Neural crest cell (in vitro differentiated cells): ENCODE results near the gene CEP104. TPM values are rescaled to one million over a fixed set of nuclear protein-coding genes. Genes with fewer than 3 reads are reported as not detected.

Experiments
- DNase-seq: peaks from one replicate; pipeline ENCODE4 v3.0.0; 2021; ENCODE audit warnings: low read depth, mixed read lengths, low spot score
- H3K27ac Mint-ChIP-seq: one replicate; pipeline ENCODE4 v1.8.0; 2021; ENCODE audit warnings: mild to moderate bottlenecking, mixed read lengths; ENCODE audit not compliant: unreplicated experiment
- H3K27me3 Mint-ChIP-seq: 2 replicates; pipeline ENCODE4 v1.8.0; 2021; ENCODE audit warnings: low read depth, mild to moderate bottlenecking, mixed read lengths
- H3K36me3 Mint-ChIP-seq: 2 replicates; pipeline ENCODE4 v1.8.0; 2021; ENCODE audit warnings: low read depth, mild to moderate bottlenecking, mixed read lengths
- H3K4me1 Mint-ChIP-seq: 2 replicates; pipeline ENCODE4 v1.8.0; 2021; ENCODE audit warnings: mixed read lengths
- H3K4me3 Mint-ChIP-seq: one replicate; pipeline ENCODE4 v1.8.0; 2021; ENCODE audit warnings: mild to moderate bottlenecking, mixed read lengths
- H3K9me3 Mint-ChIP-seq: 2 replicates; pipeline ENCODE4 v1.8.0; 2021; ENCODE audit warnings: mixed read lengths
- total RNA-seq: library from RNA; stranded (reverse); gene quantifications from 2 replicates; pipeline ENCODE4 v1.2.1, GENCODE V29; 2021
- TF ChIP-seq, protein P1 (sequence below): fragments of 200-600 bp; sonication (generic); conservative IDR thresholded peaks from 2 replicates; pipeline ENCODE4 v1.5.0; 2021; ENCODE audit warnings: antibody characterized with exemption, mild to moderate bottlenecking

Gene CEP104
- total RNA-seq, 1 donor from 2014 or later = 36.2 TPM

DNA sequence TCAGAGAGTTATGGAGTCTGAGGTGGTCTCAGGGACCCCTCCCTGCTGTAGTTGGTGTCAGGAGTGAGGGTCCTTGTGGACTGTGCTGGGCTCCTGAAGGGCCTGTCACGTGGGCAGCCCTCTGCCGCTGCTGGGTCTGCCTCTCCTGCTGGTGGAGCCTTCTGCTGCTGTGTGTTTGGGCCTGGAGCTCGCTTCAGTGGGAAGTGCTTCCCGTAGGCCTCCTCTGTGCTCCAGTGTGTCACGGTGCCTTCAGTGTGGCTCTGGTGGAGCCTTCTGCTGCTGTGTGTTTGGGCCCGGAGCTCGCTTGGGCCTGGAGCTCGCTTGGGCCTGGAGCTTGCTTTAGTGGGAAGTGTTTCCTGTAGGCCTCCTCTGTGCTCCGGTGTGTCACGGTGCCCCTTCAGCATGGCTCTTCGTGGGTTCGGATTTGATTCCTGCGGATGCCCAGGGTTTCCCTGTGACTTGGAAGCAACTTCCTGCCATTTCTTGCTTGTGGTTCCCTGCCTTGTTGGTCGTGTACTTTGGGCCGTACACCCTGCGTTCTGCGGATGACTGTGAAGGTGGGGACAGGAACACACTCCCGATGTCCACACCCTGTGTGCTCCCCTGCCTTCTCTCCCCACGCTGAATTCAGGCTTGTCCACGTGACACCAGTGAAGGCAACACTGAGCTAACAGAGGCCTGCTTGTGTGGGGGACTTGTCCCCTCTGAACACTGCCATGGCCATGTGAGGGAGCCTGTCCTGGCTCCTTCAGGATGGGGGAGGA is 23.6 kb upstream of the CEP104 start:
- Mint-ChIP-seq H3K27me3 (no peaks in the 10 kb centered on the region), H3K36me3 (peaks cover 23% of the 10 kb centered on the region), H3K4me3 (no peak overlapping the region), H3K4me1 (no peaks in the 10 kb centered on the region), H3K9me3 (peaks cover 9% of the 10 kb centered on the region), H3K27ac (no peak overlapping the region)
- TF ChIP-seq, protein P1, sequence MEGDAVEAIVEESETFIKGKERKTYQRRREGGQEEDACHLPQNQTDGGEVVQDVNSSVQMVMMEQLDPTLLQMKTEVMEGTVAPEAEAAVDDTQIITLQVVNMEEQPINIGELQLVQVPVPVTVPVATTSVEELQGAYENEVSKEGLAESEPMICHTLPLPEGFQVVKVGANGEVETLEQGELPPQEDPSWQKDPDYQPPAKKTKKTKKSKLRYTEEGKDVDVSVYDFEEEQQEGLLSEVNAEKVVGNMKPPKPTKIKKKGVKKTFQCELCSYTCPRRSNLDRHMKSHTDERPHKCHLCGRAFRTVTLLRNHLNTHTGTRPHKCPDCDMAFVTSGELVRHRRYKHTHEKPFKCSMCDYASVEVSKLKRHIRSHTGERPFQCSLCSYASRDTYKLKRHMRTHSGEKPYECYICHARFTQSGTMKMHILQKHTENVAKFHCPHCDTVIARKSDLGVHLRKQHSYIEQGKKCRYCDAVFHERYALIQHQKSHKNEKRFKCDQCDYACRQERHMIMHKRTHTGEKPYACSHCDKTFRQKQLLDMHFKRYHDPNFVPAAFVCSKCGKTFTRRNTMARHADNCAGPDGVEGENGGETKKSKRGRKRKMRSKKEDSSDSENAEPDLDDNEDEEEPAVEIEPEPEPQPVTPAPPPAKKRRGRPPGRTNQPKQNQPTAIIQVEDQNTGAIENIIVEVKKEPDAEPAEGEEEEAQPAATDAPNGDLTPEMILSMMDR = no peak
- no peak for DNase-seq

DNA sequence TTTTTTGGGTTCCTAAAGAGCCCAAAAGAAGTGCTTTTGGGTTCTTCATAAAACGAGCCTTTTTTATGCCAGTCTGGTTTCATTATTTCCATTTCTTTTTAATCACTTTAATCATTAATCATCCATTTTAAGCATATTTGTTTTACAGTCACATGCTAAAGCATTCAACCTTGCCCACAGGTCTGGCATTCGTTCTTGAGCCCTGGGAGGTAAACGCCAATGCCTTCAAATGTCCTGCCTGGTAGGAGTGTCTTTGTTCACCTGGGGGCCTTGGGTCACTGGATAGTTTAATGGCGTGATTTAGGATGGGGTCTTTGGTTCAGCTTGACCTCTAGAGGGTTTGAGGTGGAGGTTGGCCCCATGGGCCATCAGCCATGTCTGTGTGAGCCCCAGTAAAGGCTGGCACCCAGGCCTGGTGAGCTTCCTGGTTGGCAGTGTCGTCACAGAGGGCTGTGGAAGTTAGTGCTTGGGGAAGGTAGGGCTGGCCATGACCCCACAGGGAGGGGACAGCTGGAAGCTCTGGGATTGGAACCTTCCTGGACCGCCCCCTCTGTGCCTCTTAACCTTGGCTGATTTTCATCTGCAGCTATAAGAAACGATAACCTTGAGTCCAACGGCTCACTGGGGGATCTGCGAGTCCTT is 22.9 kb upstream of the CEP104 start:
- DNase-seq = no peak
- H3K36me3 Mint-ChIP-seq = peaks cover 26% of the 10 kb centered on the region
- H3K27ac Mint-ChIP-seq = no peak overlapping the region
- TF ChIP-seq, protein P1 = no peak
- no peaks in the 10 kb centered on the region for H3K4me1 Mint-ChIP-seq
- H3K27me3 Mint-ChIP-seq = no peaks in the 10 kb centered on the region
- H3K9me3 Mint-ChIP-seq = peaks cover 9% of the 10 kb centered on the region
- no peak overlapping the region for H3K4me3 Mint-ChIP-seq

DNA sequence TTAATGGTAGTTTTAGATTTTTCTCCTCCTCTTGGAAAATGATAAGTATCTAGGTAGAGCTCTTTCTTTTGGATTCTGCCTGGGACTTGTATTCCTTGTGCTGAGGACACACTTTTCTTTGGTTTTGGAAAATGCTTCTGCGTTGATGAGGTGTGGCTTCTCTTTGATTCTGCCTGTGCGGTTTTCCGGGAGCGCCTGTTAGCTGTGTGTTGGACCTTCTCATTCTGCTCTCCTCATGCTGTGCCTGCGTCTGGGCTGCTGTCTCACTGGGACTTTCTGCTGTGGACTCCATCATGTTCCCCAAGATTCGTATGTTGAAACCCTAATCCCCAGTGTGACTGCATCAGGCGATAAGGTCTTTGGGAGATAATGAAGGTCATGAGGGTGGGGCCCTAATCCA is 22.1 kb upstream of the CEP104 start:
- Mint-ChIP-seq H3K9me3 (peaks cover 9% of the 10 kb centered on the region), H3K4me3 (no peak overlapping the region), H3K27ac (no peak overlapping the region), H3K36me3 (peaks cover 26% of the 10 kb centered on the region), H3K27me3 (no peaks in the 10 kb centered on the region), H3K4me1 (no peaks in the 10 kb centered on the region)
- TF ChIP-seq, protein P1 = no peak
- no peak for DNase-seq

DNA sequence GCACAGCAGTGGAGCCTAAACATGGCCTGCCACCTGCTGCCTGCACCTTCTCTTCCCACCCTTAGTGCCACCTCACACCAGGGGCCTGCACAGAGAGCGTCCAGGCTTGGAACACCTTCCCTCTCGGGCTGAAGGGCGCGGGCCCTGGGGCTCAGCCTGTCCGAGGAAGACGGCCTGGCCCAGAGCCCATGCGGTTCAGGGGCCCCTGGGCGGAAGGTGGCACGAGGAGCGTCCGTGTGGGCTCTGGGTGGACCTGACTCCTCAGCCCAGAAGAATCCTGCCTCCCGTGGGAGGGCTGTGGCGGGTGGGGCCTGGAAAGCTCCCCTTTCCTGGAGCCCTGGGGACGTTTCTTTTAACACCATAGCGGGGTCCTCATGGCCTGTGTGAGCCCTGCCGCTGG is 19.7 kb upstream of the CEP104 start:
- Mint-ChIP-seq H3K4me1 (no peaks in the 10 kb centered on the region), H3K27ac (no peak overlapping the region), H3K4me3 (no peak overlapping the region), H3K36me3 (peaks cover 28% of the 10 kb centered on the region), H3K27me3 (no peaks in the 10 kb centered on the region), H3K9me3 (peaks cover 9% of the 10 kb centered on the region)
- DNase-seq = no peak
- TF ChIP-seq, protein P1 = no peak

DNA sequence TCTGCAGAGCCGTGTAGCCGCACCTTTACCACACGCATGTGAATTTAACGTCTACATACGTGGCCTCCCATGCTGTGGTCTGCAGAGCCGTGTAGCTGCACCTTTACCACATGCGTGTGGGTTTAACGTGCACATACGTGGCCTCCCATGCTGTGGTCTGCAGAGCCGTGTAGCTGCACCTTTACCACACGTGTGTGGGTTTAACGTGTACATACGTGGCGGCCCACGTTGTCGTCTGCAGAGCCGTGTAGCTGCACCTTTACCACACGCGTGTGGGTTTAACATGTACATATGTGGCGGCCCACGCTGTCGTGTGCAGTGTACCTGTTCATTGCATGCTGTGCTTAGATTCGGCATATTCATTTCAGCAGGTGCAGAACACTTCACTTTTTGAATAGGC is 17.7 kb upstream of the CEP104 start:
- Mint-ChIP-seq H3K36me3 (peaks cover 24% of the 10 kb centered on the region), H3K4me3 (no peak overlapping the region), H3K9me3 (peaks cover 9% of the 10 kb centered on the region), H3K27ac (no peak overlapping the region), H3K27me3 (no peaks in the 10 kb centered on the region), H3K4me1 (no peaks in the 10 kb centered on the region)
- TF ChIP-seq, protein P1 = no peak
- no peak for DNase-seq
